NCI-H2171 (cell line): ENCODE measurements around the gene TM6SF1.

Experiments used
- DNase-seq: peaks from one replicate; lab custom pipeline; 2025; lab: John Stamatoyannopoulos, UW

Gene TM6SF1

GRCh38 chr15:83174891-83175290, 67.4 kb downstream of the TM6SF1 start:
- DNase-seq = no peak

DNA sequence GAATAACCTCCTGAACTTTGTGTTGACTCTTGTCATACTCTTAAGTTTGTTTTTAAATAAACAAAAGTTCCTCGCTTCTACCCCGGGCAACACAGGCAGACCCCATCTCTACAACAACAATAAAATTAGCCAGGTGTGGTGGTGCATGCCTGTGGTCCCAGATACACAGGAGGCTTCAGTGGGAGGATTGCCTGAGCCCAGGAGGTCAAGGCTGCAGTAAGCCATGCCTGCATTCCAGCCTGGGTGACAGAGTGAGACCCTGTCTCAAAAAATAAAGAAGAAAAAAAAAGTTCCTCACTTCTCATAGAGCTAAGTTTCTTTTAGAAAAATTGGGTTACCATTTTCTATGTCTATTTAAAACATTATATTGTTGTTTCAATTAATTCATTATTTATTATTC, 70.9 kb downstream of the TM6SF1 start:
- no peak for DNase-seq

GRCh38 chr15:83178869-83179325, 71.5 kb downstream of the TM6SF1 start:
- no peak for DNase-seq

DNA sequence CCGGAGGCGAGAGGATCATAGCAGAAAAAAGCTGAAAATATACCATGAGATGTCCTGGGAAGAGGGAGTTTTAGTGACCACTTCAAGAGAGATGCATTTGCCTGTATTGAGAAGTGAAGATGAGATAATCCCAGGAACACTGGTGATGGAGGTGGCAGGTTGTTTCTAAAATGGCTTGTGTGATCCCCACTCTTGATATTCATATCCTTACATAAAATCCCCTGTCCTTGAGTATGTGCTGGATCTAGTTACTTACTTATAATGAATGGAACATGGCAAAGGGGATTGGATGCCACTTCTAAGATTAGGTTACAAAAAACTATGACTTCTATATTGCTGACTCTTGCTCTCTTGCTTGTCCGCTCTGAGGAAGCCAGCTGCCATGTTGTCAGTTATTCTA, 78.1 kb downstream of the TM6SF1 start:
- no peak for DNase-seq
